PC-3 (cell line): ENCODE results near the gene PPP1CB.

Experiments
- EZH2phosphoT487 ChIP-seq: fragments of 300-600 bp; sonication (generic); IDR thresholded peaks from 2 replicates; pipeline ENCODE4 v1.6.1; 2018; ENCODE audit warnings: mild to moderate bottlenecking, antibody characterized with exemption, low read length, borderline replicate concordance
- TF ChIP-seq, protein P1 (sequence below): fragments of 300-600 bp; sonication (generic); conservative IDR thresholded peaks from 2 replicates; pipeline ENCODE4 v1.5.1; 2017; ENCODE audit warnings: antibody characterized with exemption, low read depth, mild to moderate bottlenecking, low read length

GRCh38 chr2:28746429-28747111 is 5.1 kb upstream of the PPP1CB start:
- TF ChIP-seq, protein P1, sequence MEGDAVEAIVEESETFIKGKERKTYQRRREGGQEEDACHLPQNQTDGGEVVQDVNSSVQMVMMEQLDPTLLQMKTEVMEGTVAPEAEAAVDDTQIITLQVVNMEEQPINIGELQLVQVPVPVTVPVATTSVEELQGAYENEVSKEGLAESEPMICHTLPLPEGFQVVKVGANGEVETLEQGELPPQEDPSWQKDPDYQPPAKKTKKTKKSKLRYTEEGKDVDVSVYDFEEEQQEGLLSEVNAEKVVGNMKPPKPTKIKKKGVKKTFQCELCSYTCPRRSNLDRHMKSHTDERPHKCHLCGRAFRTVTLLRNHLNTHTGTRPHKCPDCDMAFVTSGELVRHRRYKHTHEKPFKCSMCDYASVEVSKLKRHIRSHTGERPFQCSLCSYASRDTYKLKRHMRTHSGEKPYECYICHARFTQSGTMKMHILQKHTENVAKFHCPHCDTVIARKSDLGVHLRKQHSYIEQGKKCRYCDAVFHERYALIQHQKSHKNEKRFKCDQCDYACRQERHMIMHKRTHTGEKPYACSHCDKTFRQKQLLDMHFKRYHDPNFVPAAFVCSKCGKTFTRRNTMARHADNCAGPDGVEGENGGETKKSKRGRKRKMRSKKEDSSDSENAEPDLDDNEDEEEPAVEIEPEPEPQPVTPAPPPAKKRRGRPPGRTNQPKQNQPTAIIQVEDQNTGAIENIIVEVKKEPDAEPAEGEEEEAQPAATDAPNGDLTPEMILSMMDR, result no peak
- TF ChIP-seq EZH2phosphoT487, result no peak
